GM21381 (cell line): ENCODE results near the gene CREBBP.

ENCODE experiments used
- ATAC-seq: cut with Tn5 transposase; IDR thresholded peaks from one replicate; pipeline ENCODE4 v1.9.1; 2021; ENCODE audit warnings: mild to moderate bottlenecking, moderate library complexity; ENCODE audit not compliant: unreplicated experiment

The CREBBP gene

DNA sequence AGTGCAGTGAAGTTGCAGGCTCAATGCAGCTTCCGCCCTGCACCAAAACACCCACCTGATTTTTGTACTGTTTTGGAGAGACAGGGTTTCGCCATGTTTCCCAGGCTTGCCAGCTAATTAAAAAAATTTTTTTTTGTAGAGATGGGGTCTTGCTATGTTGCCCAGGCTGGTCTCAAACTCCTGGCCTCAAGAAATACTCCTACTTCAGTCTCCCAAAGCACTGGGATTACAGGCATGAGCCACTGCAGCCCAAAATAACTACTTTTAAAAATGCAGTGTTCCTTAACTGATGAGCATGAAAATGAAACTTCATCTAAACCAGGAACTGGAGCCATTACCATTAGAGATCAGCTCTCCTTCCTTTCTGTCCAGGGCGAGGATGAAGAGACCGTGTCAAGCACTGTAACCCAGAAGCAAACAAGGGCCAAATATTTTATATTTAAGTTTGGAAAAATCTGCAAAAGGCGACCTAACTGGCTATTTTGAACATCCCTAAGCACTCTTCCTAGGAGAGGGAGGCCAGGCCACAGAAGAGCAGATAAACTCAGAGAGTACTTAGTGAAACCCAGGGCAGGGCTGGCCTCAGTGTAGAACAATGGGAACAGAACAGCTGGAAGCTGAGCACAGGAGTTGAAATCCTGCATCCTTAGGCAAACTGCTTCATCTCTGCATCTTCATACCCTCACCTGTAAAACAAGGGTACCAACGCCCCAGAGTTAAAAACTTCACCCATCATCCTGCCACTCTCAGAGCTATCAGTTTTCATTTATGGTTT is 24.0 kb downstream of the CREBBP start:
- peak; percentile 6 for ATAC-seq

DNA sequence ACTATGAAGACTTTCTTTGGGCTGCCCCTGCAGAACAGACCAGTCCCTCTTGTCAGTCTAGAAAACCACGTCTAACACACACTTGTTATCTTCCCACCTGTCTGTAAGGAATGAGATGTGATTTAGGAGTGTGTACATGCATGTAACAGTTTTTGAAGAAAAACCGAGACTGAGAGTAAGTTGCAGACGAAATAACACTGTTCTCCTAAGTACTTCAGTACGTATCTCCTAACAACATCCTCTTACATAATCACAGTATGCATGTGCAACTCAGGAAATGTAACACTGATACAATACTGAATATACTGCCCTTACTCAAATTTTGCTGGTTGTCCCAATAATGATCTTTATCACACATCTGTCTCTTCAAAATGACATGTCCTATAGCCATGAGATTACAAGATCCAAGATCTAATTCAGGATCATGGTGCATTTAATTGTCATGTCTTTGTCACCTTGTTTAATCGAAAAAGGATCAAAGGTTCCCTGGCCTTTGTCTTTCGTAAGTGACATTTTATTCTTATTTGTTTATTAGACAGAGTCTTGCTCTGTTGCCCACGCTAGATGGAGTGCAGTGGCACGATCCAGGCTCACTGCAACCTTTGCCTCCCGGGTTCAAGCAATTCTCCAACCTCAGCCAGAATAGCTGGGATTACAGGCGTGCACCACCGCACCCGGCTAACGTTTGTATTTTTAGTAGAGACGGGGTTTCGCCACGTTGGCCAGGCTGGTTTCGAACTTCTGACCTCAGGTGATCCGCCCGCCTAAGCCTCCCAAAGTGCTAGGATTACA is 25.6 kb downstream of the CREBBP start:
- no peak for ATAC-seq

DNA sequence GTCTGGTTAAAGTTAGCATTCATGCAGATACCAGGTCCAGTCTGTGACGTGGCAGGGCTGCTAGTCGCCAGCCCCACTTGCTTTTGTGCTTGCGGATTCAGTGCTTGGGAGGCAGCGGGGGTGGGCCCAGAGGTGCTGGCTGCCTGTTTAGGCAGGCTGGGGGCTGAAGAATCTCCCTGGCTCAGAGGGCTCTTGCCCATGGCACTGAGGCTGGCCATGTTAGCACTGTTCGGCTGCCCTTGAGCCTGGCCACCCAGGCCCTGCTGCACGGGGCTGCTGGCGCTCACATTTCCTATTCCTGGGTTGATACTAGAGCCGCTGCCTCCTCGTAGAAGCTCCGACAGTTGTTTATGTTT is 30.0 kb downstream of the CREBBP start:
- ATAC-seq, result no peak

DNA sequence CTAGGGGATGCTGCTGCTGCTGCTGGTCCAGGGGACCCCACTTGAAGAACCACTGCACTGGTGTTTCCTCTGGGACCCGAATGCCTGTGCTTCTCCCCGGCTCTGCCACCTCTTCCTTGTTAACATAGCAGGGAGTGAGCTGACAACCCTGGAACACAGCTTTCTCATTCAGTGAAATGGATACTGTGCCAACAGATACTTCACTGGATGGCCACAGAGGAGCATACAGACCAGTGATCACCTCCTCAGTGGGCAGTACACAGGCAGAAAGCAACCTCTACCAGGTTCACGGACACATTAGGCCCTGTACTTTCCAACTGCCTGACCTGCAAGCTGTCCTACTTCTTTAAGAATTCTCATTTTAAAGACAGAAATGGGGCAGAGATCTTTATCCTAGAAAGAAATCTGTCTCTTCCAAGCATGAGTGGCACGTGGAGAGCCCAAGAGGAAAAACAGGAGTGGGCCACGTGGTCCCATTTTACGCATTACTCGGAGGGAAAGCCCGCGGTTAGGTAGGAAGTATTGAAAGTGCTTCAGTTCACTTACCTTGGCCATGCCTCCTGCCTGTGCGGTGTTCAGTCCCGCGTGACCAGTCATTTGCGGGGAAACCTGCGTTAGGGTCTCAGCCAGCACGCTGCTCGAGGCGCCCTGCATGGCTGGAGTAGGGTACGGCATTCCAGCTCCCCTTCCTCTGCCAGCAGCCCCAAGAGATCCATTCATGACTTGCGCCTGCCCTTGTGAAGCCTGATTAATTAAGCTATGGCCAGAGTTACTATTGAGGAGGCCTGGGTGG is 30.6 kb downstream of the CREBBP start:
- ATAC-seq, result no peak

DNA sequence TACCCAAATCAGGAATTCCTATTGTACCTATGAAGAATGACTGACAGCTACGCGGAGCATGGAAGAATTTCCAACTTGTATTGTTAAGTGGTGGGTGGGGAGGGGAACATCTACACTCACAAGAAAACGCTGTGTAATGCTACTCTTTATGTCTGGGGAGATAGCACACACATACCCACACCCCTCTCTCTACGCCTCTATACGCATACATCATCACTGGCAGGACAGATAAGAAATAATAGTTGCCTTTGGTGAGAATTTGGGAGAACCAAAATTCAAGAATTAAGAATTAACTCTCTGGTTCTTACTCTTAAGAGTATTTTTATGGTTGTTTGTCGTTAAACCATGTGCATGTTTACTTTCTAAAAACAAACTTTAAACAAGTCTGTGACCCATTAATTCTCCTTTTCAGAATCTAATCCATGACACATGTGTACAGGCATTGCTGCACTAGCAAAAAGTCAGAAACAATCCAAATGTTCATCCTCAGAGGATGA is 33.9 kb downstream of the CREBBP start:
- ATAC-seq, result no peak

DNA sequence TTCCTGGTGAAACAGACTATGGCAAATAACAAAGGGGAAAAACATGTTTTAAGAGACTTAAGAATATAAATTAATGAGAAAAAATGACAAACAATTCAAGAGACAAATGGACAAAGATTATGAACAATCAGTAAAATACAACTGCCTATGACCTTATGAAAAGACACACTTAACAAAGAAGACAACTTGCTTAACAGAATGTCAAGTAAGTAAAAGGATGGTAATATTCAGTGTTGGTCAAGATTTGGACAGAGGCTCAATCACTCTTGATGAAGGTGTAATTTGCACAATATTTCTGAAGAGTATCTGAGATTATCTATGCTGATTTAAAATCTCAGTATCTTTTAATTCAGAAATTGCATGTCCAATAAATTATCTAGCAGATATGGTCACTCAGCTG is 34.4 kb downstream of the CREBBP start:
- no peak for ATAC-seq

DNA sequence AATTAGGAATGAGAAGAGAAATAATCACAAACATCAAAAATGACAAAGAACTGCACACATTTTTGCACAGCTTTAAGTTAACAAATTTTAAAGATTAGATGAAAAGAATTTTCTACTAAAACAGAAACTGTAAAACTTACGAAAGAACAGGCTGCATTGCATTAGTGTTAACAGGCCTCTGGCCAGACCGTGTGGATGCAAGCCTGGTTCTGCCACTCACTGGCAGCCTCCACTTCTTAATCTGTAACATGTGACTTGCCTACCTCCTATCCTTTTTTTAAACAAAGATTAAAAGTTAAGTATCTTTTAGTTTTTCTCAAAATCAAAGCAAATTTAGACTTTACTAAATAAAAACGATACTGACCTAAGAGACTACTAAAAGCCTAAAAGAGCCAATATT is 37.5 kb downstream of the CREBBP start:
- no peak for ATAC-seq

DNA sequence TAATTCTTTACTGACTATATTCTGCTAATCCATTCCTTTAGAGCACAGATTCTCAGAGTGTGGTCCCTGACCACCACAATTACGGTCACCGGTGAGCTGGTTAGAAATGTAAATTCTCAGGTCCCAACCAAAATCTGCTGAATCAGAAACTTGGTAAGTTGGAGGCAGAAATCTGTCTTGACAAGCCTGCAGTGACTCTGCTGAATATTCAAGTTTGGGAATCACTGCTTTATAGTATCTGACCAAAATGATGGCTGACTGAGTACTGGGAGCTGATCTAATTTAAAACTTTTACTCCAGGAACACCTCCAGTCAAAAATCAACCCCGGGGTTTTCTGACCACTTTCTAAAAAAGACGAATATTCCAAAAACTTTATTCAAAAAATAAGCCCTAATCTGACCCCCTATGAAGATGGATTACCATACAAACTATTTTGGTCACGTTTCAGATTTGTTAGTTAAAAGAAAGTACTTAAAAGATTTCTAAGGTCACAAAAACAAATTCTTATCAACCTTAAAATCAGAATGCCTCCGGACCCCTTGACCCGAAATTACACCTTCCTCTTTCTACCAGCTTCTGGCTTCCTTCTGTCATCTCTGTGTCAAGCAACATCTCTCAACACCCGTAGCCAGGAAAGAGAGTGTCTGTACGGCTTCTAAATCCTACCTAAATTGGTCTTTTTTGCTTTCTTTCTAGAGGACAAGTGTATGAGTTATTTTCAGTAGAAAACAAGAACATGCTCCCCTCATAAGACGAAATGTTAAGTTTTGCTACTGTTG is 38.6 kb downstream of the CREBBP start:
- no peak for ATAC-seq

DNA sequence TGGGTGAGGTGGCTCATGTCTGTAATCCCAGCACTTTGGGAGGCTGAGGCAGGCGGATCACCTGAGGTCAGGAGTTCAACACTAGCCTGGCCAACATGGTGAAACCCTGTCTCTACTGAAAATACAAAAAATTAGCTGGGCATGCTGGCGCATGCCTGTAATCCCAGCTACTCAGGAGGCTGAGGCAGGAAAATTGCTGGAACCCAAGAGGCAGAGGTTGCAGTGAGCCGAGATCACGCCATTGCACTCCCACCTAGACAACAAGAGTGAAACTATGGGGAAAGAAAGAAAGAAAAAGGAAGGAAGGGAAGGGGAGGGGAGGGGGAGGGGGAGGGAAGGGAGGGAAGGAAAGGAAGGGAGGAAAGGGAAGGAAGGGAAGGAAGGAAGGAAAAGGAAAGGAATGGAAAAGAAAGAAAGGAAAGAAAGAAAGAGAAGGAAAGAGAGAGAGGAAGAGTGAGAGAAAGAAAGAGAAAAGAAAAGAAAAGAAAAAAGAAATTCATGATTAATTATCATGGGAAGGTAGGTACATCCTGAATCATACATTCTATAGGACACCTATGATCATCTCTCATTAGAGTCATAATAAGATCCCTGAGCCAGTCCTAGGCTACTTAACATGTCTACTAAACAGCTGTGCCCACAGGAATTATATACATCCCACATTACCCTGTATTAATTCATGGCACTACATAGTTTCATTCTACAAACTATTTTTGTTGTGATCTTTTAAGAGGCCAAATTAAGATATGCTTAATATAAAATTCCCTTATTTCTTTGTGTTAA is 40.9 kb downstream of the CREBBP start:
- ATAC-seq, result no peak

DNA sequence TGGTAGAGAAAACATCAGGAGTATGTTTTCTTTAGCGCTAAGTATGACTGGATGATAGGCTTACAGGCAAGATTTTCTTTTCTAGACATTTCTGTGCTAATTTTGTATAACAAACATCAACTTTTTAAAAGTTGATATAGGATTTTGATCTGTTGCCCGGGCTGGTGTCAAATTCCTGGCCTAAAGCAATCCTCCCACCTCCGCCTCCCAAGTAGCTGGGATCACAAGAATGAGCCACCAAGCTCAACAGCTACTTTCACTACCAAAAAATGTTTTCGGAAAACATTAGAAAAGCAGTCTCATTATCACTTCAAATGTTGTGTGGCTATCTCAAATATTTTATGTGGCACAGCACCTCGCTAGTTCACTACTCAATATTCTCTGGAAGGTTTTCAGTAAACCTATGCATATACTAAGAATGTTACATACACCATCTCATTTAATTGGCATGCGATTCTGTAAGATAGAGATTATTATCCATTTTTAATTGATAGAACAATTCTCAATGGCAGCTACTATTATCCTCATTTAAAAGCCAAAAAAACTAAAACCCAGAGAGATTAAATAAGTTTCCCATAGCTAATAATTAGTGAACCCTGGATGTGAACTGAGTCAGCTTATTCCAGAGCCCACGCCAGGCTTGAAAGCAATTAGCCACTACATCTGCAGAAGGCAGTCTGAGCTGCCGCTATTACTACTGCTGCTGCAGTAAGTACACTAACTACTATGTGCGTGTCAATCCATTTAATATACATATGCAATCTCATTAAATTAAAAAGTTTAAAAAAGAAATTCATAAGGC is 41.7 kb downstream of the CREBBP start:
- no peak for ATAC-seq

DNA sequence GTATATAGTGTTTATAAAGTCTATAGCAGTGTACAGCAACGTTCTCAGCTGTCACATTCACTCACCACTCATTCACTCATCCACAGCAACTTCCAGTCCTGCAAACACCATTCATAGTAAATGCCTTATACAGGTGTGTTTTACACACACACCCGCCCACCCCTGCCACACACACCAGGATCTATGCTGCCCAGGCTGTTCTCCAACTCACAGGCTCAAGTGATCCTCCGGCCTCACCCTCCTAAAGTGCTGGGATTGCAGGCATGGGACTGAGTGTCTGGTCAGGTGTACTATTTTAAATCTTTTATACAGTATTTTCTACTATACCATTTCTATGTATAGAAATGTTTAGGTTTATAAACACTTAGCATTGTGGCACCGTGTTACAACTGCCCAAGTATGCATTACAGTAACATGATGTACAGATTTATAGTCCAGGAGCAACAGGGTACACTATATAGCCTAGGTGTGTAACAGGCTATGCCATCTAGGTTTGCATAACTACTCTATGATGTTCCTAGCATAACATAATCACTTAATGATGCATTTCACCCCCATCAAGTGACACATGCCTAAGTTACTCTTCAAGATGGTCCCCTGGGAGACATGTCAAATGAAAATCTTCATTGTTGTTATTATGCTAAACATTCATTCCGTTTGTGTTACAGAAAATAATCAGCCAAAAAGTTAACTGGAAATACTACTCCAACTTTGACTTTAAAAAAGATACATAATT is 42.5 kb downstream of the CREBBP start:
- no peak for ATAC-seq

DNA sequence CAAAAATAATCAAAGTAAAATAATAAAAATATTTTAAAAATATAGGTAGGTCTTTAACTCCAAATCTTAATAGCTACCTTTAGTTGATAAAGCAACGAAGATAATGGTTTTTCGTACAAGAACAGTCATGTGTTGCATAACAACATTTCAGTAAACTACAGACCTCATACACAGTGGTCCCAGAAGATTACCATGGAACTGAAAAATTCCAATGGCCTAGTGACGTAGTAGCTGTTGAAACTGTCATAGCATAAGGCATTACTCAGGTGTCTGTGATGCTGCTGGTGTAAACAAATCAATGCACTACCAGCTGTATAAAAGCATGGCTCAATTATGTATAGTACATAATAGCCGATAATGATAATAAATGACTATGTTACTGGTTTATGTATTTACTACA is 43.9 kb downstream of the CREBBP start:
- ATAC-seq, result no peak

DNA sequence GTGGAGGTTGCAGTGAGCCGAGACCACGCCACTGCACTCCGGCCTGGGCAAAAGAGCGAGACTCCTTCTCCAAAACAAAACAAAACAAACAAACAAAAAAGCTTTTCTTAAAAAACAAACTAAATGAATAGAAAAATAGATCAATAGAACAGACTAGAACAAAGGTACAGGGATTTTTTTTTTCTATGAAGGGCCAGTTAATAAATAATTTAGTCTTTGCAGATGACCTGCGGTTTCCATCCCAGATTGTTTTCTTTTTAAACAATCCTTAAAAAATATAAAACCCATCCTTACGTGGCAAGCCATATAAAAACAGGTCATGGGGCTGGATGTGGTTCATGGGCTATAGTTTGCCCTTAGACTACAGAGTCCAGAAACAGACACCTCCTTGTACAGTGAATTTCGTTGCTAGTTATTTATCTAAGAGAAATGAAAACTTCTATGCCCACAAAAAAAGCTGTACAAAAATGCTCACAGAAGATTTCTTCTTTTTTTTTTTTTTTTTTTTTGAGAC is 45.4 kb downstream of the CREBBP start:
- no peak for ATAC-seq

DNA sequence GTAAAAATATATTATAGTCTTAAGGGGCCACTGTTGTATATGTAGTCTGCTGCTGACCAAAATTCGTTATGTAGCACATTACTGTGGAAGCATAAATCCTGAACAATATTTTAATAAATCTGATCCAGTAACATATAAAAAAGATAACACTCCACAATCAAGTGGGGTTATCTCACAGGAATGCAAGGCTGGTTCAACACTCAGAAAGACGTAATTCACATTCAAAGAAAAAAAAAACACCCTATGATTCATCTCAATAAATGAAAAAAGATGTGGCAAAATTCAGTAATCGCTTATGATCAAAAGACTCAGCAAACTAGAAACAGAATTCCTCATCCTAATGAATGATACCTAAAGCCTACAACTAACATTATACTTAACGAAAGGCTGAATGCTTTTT is 47.8 kb downstream of the CREBBP start:
- ATAC-seq, result no peak

DNA sequence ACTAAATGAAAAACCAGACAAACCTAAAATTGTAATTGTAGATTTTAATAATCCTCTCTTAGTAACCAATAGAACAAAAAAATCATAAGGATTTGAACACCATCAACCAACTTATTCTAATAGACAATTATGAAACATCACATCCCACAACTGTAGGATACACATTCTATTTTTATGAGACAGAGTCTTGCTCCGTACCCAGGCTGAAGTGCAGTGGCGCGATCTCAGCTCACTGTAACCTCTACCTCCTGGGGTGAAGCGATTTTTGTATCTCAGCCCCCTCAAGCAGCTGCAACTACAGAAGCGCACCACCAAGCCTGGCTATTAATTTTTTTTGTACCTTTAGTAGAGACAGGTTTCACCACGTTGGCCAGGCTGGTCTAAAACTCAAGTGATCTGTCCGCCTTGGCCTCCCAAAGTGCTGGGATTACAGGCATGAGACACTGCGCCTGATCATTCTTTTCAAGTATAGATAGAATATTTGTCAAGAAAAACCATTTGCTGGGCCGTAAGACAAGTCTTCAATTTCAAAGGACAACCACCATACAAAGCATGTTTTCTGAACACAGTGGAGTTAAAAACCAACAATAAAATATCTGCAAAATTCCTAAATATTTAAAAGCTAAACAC is 49.8 kb downstream of the CREBBP start:
- no peak for ATAC-seq

DNA sequence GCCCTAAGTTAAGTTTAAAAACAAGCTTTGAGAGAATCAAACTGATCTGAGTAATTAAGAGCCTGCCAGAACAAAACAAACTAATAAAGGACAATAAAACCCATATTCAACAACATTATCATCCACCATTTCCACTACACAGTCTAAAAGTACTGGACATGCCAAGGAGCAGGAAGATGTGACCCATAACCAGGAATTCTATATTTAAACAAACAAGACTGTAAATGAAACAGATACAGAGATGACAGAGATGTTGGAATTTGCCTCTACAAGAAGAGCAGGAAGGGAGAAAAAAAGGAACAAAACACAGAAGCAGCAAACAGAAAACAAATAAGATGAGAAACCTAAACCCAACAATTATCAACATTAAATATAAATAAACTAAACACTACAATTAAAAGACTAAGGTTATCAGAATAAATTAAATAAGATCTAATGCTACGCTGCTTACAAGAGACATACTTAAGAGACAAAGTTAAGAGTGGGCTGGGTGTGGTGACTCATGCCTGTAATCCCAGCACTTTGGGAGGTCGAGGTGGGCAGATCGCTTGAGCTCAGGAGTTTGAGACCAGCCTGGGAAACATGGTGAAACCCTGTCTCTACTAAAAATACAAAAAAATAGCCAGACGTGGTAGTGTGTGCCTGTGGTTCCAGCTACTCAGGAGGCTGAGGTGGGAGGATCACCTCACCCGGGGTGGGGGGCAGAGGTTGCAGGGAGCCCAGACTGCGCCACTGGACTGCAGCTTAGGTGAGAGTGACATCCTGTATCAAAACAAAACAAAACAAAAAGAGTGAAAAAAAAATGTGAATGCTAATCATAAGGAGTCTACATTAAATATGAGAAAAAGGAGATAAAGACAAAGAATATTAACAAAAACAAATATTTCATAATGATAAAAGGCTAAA is 50.6 kb downstream of the CREBBP start:
- no peak for ATAC-seq

DNA sequence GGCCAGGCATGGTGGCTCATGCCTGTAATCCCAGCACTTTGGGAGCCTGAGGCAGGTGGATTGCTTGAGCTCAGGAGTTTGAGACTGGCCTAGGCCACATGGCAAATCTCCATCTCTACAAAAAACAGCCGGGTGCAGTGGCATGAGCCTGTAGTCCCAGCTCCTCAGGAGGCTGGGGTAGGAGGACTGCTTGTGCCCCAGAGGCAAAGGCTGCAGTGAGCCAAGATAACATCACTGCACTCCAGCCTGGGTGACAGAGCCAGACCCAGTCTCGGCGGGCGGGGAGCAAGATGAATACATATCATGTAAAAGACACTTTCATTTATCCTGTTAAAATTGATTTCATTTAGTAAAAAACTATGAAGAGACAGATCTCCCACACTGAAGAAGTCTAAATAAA is 54.6 kb downstream of the CREBBP start:
- no peak for ATAC-seq
